GM06990 (cell line): ENCODE results near the gene RECQL5.

Experiments used
- DNase-seq: peaks from one replicate; pipeline ENCODE4 v3.0.0-alpha.2; 2011; ENCODE audit not compliant: insufficient read length; ENCODE audit errors: extremely low read depth
- H3K27me3 ChIP-seq: replicated peaks from 2 replicates; pipeline ENCODE4 v1.6.0; 2011; ENCODE audit warnings: low read length; ENCODE audit not compliant: control insufficient read depth, insufficient read depth
- H3K36me3 ChIP-seq: 2 replicates; pipeline ENCODE4 v1.5.1; 2011; ENCODE audit warnings: low read length; ENCODE audit not compliant: control insufficient read depth, insufficient read depth
- H3K4me3 ChIP-seq: replicated peaks from 2 replicates; pipeline ENCODE4 v1.5.1; 2011; ENCODE audit warnings: low read depth, mild to moderate bottlenecking, control low read depth, low read length
- TF ChIP-seq, protein P1 (sequence below): IDR thresholded peaks from 2 replicates; pipeline ENCODE4 v1.5.1; 2011; ENCODE audit warnings: low read length, control low read depth, mild to moderate bottlenecking, inconsistent platforms; ENCODE audit not compliant: insufficient read depth, poor library complexity, severe bottlenecking

The RECQL5 gene

DNA sequence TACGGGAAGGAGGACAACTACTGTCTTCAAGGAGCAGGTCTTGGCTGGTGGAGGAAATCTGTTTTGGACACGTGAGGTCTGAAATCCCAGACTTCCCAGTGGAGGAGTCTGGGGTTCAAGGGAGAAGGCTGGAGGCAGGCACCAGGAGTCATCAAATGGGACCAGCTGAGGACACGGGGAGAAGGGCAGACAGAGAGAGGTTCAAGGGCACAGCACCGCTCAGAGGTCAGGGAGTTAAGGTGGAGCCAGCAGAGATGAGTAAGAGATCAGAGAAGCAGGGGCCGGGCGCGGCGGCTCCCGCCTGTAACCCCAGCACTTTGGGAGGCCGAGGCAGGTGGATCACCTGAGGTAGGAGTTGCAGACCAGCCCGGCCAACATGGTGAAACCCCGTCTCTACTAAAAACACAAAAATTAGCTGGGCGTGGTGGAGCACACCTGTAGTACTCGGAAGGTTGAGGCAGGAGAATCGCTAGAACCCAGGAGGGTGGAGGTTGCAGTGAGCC, 44.1 kb downstream of the RECQL5 start:
- H3K4me3 ChIP-seq, result no peak overlapping the region
- DNase-seq, result no peak
- no peaks in the 10 kb centered on the region for H3K36me3 ChIP-seq
- TF ChIP-seq, protein P1, sequence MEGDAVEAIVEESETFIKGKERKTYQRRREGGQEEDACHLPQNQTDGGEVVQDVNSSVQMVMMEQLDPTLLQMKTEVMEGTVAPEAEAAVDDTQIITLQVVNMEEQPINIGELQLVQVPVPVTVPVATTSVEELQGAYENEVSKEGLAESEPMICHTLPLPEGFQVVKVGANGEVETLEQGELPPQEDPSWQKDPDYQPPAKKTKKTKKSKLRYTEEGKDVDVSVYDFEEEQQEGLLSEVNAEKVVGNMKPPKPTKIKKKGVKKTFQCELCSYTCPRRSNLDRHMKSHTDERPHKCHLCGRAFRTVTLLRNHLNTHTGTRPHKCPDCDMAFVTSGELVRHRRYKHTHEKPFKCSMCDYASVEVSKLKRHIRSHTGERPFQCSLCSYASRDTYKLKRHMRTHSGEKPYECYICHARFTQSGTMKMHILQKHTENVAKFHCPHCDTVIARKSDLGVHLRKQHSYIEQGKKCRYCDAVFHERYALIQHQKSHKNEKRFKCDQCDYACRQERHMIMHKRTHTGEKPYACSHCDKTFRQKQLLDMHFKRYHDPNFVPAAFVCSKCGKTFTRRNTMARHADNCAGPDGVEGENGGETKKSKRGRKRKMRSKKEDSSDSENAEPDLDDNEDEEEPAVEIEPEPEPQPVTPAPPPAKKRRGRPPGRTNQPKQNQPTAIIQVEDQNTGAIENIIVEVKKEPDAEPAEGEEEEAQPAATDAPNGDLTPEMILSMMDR, result no peak
- no peaks in the 10 kb centered on the region for H3K27me3 ChIP-seq

DNA sequence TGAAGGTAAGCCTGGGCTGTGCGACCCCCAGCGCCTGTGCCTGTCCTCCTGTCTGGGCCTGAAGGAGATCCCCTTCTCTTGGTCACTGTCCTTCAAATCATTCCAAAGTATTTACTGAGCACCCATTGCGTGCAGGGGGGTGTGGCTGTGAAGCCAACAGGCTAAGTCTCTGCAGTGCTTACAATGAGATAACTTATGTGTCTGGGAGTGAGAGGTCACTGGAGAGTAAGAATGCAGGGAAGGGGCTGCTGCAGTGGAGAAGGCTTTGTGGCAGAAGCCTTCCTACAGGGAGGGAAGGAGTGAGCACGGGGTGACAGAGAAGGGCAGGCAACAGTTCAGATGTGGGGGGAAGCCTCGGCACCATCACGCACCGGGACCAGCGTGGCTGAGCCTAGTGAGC, 44.9 kb downstream of the RECQL5 start:
- no peak for DNase-seq
- Histone ChIP-seq H3K27me3 (no peaks in the 10 kb centered on the region), H3K36me3 (no peaks in the 10 kb centered on the region), H3K4me3 (no peak overlapping the region)
- TF ChIP-seq, protein P1, result no peak

DNA sequence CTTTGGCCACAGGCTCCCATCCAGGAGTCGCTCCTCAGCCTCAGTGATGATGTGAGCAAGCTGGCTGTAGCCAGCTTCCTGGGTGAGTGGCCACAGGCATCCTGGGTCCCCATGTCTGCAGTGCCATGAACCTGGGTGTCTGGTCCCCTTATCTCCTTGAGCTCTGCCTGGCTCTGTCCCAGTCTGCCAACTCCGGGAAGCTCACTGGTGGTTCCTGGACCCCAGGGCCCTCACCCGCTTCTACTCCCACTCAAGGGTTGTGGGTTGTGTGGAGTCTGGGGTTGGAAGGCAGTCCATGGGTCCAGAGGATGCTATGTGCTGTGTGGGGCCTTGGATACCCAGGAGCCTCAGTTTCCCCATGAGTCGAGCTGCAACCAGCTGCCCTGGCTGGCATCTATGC, 45.5 kb downstream of the RECQL5 start:
- H3K27me3 ChIP-seq, result no peaks in the 10 kb centered on the region; the same call in 1 of the 2 replicates
- no peaks in the 10 kb centered on the region for H3K36me3 ChIP-seq
- no peak for DNase-seq
- no peak overlapping the region for H3K4me3 ChIP-seq
- TF ChIP-seq, protein P1, result no peak

DNA sequence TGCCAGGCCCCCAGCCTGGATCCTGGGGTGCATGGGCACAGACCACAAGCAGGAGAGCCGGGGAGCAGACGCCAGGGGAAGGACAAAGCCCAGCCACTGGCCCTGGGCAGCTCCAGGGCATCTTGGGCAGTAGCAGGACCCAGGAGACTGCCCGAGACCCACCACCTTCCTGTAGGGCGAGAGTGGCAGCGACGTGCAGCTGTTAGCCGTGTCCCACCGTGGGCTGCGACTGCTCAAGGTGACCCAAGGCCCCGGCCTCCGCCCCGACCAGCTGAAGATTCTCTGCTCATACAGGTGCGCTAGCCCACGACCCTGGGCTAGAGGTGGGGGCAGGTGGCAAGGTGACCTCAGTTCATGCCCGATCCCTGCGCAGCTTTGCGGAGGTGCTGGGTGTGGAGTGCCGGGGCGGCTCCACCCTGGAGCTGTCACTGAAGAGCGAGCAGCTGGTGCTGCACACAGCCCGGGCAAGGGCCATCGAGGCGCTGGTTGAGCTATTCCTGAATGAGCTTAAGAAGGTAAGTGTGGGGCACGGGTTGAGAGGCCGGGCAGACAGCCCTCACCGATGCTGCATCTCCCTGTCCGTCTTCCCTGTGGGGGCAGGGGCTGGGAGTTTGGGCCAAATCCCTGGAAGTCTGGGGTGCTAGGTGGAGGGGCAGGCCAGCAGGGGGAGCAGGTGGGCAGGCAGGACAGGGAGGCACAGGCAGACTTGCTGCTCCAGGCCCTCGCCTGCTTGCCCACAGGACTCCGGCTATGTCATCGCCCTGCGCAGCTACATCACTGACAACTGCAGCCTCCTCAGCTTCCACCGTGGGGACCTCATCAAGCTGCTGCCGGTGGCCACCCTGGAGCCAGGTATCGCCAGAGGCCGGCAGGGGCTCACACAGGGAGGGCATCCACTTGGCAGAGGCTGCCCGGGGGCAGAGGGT, 47.2 kb downstream of the RECQL5 start:
- Histone ChIP-seq H3K36me3 (no peaks in the 10 kb centered on the region), H3K4me3 (no peak overlapping the region), H3K27me3 (no peaks in the 10 kb centered on the region; the same call in 1 of the 2 replicates)
- no peak for DNase-seq
- TF ChIP-seq, protein P1, result peak; percentile 70

DNA sequence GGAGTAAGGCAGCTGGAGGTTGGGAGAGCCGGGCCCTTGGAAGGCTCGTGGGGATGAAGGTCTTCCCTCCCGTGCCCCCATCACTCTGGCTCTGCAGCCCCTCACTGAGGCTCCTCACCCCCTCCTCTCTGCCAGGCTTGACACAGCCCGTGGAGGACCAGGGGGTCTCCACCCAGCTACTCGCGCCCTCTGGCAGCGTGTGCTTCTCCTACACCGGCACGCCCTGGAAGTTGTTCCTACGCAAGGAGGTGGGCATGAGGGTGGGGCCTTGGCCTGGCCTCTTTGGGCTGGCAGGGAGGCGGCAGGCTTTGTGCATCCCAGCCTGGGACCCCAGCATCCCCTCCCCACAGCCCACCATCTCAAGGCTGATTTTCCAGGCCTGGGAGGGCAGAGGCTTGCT, 49.3 kb downstream of the RECQL5 start:
- H3K27me3 ChIP-seq, result no peaks in the 10 kb centered on the region; the same call in 1 of the 2 replicates
- H3K36me3 ChIP-seq, result no peaks in the 10 kb centered on the region
- H3K4me3 ChIP-seq, result no peak overlapping the region
- TF ChIP-seq, protein P1, result no peak
- no peak for DNase-seq

DNA sequence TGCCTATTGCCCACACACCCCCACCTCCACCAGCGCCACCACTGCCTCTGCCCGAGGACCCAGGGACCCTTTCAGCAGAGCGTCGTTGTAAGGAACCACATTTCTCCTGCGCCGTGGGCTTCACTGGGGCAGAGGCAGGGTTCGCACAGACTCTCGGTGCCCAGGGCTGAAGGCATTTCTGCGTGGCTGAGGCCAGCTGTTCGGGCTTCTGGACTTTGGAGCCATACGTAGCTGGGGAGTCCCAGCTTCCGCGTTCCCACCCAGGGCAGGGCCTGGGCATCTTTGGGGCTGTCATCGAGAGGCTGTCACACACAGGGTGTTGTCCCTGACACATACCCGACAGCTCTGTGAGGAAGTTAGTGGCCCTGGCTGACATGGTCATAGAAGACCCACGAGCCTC, 49.7 kb downstream of the RECQL5 start:
- Histone ChIP-seq H3K4me3 (no peak overlapping the region), H3K36me3 (no peaks in the 10 kb centered on the region), H3K27me3 (no peaks in the 10 kb centered on the region; the same call in 1 of the 2 replicates)
- TF ChIP-seq, protein P1, result no peak
- DNase-seq, result no peak
